Tibial nerve (tissue), 4 donors: ENCODE results near the gene LANCL3.

Source experiments
- EP300 ChIP-seq, 2 donors: sonication (generic); formaldehyde crosslinking; IDR thresholded peaks; one replicate each; pipeline ENCODE4 v1.6.1; 2017; ENCODE audit warnings: antibody characterized with exemption in 2 of 2, mild to moderate bottlenecking in 1 of 2
- POLR2A ChIP-seq, 2 donors: fragments of 450-650 bp; IDR thresholded peaks; one replicate each; pipeline ENCODE4 v1.6.1; 2017; ENCODE audit warnings: antibody characterized with exemption in 2 of 2, mild to moderate bottlenecking in 2 of 2, moderate library complexity in 2 of 2
- TF ChIP-seq, protein P1 (sequence below), 5 experiments: fragments of 200-600 bp in 3 of 5; fragments of 450-650 bp in 2 of 5; sonication (generic) in 3 of 5; IDR thresholded peaks; one replicate each; pipeline ENCODE4 v1.5.1; 2016 to 2019; ENCODE audit warnings: antibody characterized with exemption in 5 of 5, mild to moderate bottlenecking in 3 of 5, moderate library complexity in 2 of 5

DNA sequence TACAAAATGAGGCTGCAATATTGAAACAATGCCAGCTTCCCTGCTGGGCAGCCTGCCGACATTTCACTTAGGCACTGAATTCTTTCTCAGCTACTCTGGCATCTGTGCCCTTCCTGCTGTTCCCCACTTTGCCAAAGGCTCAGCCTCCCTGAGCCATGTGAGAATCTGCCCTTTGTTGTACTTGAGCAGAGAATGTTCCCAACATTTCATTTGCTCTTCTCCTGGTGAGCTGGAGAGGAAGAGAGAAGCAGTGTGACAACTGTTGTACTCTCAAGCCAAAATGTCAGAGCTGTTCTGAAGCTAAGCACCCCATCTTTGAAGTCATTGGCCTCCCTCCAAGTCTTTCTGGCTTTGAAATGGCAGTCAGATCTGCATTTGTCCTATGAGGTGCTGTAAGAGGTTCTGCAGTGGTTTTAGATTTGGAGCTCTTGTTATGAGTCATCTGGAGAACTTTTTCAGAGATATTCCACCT lies 32.5 kb downstream of the LANCL3 start:
- TF ChIP-seq, protein P1, sequence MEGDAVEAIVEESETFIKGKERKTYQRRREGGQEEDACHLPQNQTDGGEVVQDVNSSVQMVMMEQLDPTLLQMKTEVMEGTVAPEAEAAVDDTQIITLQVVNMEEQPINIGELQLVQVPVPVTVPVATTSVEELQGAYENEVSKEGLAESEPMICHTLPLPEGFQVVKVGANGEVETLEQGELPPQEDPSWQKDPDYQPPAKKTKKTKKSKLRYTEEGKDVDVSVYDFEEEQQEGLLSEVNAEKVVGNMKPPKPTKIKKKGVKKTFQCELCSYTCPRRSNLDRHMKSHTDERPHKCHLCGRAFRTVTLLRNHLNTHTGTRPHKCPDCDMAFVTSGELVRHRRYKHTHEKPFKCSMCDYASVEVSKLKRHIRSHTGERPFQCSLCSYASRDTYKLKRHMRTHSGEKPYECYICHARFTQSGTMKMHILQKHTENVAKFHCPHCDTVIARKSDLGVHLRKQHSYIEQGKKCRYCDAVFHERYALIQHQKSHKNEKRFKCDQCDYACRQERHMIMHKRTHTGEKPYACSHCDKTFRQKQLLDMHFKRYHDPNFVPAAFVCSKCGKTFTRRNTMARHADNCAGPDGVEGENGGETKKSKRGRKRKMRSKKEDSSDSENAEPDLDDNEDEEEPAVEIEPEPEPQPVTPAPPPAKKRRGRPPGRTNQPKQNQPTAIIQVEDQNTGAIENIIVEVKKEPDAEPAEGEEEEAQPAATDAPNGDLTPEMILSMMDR (IDR thresholded peaks at IDR 0.05), result no peak
- TF ChIP-seq POLR2A (IDR thresholded peaks at IDR 0.05) (no peak), EP300 (IDR thresholded peaks at IDR 0.05) (no peak)
